Suppressor macrophage (primary cell): ENCODE results near the gene BIRC2.

Source experiments
- DNase-seq, 4 experiments: peaks; one replicate each; pipeline ENCODE4 v3.0.0-alpha.2; 2020 to 2022

BIRC2 gene

GRCh38 chr11:102402548-102402947 is 55.5 kb downstream of the BIRC2 start:
- DNase-seq: peak in 2 of 4 experiments; percentile 37 to 55

DNA sequence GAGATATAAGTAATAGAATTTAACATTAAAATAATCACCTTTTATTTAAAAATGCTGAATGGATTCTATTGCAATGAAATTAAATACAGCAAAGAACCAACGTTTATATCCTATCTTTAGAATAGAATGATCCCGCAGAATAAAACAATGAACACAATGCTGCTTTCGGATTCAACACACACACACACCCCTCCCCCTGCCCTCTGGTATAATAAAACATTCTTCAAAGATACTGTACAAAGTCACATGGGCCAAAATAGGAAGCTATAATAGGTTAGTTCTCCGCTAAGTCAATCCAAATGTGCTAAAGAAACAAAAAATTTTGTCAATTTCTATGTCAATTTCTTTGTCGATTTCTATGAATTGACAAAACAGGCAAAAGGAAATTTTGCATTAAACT is 58.5 kb downstream of the BIRC2 start:
- DNase-seq: no peak

- DNase-seq: no peak
Observed at GRCh38 chr11:102406099-102406498, 59.1 kb downstream of the BIRC2 start.

DNA sequence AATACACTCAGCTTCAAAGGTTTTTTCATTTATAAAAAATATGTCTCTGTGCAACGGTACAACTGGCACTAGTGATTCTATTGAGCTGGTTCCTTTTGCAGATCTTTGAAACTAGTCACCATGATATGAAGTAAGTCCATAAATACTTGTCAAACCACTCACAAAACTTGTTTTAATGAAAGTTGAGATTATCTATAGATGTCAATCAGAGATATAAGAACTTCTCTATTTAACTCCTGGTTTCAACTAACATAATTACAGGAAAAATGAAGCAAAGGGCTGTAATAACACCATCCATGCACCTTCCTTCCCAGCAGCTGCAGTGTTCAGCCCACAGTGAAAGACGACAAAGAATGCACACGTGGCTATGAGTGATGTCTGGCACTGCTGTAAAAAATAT is 60.9 kb downstream of the BIRC2 start:
- no peak for DNase-seq

DNA sequence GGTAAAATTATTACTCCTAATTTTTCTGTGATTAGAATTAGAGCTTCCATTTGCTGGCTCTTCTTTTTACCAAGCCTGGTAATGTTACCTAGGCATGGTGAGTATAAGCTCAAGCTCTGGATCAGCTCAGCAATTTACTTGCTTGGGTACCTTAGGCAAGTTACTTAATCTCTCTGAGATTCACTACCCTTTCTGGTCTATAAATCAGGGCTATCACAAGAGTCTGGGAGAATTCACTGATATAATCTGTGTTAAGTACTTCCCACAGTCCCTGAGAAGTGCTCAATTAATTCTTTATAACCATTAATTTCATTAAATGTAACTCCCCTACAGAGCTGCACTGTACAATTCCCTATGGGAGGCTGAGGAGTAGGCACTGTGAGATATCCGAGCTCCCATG is 61.3 kb downstream of the BIRC2 start:
- DNase-seq: no peak

GRCh38 chr11:102410382-102410784 is 63.4 kb downstream of the BIRC2 start:
- no peak for DNase-seq

GRCh38 chr11:102411142-102411541 is 64.1 kb downstream of the BIRC2 start:
- no peak for DNase-seq

DNA sequence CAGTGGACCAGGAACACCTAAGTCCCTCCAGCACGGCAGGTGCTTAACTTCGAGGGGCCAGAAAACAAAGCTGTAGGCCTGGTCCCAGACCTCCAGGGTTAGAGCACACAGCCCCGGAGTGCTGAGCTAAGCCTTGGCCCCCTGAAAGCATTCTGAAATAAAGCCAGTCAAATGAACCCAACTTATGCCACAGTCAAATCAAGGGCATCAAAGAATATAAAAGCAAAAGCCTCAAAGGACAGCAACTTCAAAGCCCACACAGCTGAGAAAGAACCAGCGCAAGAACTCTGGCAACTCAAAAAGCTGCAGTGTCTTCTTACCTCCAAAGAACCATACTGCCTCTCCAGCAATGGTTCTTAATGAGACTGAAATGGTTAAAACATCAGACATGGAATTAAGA is 66.5 kb downstream of the BIRC2 start:
- no peak for DNase-seq

DNA sequence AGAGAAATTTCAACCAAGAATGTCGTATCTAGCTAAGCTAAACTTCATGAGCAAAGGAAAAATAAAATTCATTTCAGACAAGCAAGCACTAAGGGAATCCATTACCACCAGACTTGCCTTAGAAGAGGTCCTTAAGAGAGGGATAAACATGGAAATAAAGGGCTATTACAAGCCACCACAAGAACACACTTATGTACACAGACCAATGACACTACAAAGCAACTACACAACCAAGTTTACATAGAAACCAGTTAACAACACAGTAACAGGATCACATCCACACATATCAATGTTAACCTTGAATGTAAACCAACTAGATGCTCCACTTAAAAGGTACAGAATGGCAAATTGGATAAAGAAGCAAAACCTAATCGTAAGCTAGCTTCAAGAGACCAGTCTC is 67.5 kb downstream of the BIRC2 start:
- DNase-seq: no peak

DNA sequence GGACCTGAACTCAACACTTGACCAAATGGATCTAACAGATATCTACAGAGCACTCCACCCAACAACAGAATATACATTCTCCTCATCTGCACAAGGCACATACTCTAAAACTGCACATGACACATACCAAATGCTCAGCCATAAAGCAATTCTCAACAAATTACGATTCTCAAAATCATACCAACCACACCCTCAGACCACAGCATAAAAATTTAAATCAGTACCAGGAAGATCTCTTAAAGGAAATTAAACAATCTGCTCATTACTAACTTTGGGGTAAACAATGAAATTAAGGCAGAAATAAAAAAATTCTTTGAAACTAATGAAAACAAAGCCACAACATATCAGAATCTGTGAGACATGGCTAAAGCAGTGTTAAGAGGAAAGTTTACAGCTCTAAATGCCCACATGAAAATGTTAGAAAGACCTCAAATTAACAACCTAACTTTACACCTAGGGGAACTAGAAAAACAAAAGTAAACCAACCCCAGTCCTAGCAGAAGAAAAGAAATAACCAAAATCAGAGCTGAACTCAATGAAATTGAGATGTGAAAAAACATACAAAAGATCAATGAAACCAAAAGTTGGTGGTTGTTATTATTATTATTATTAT is 68.4 kb downstream of the BIRC2 start:
- no peak for DNase-seq

- DNase-seq: no peak
Observed at GRCh38 chr11:102416976-102417375, 70.0 kb downstream of the BIRC2 start.

DNA sequence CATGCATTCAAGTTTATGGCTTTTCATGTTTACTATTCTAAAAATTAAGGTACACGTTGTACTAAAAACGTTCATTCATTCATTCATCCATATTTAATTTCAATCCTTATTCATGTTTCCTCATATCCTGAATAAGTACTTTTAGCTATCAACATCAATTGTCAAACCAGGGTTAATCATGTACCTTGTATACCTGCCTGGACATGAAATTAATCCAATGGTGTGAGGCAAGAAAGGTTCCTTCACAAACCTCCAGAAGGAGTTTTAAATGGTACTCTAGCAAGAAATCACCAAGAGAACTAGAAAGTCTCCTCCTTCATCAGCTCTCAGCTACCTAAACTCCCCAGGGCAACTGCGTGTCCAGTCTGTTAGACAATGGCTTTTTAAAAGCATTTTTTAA is 72.2 kb downstream of the BIRC2 start:
- DNase-seq: no peak

GRCh38 chr11:102420547-102420946 is 73.5 kb downstream of the BIRC2 start:
- no peak for DNase-seq

DNA sequence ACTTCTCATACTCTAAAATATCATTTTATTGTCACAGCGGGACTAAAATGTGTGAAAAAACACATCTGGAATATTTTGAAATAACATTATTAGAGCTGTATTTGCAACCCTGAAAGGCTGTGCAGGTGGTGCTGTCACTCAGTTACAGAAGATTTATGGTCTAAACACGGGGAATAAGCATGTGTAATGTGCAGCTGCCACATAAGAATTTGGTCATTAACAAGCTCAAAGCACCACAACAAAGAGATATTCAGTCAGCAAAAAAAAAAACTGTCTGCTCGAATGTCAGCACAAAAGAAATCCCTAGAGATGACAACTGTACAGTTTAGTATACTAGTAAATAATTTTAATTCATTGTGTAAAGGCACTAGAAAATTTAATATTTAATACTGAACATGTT is 74.2 kb downstream of the BIRC2 start:
- DNase-seq: no peak

DNA sequence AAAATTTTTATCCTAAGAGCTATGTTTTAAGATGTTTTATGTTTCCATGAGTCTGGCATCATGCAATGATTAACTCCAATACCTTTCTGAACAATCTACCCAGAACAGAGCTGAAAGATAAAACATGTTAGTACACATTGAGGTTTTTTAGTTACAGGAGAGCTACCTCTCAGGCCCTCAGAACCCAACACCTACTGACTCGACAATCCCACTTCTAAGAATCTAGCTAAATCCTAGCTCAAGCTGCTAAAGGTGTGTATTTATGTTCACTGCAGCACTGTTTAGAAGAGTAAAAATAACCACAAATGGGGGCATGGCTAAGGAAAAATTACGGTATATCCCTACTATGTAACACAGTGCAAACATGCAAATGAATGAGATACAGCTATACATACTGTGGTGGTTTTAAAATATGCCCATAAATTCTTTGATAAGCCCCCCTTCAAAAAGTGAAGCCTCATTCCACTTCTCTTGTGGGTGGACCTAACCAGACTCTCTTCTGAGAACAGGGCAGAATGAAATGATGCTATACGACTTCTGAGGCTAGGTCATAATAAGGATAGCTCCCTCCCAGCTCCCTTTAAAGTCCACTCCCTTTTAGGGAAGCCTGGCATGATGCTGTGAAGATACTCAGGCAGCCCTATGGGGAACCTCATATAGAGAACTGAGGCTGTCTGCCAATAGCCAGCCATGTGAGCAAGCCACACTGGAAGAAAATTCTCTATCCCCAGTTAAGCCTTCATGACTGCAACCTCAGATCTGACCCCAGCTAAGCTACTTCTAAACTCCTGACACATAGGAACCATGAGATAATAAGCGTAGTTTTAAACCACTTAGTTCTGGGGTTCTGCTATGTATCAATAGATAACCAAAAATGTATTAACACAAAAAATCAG is 76.1 kb downstream of the BIRC2 start:
- DNase-seq: peak; percentile 55 to 75 (median 70)

GRCh38 chr11:102423936-102424335 is 76.9 kb downstream of the BIRC2 start:
- no peak for DNase-seq

DNA sequence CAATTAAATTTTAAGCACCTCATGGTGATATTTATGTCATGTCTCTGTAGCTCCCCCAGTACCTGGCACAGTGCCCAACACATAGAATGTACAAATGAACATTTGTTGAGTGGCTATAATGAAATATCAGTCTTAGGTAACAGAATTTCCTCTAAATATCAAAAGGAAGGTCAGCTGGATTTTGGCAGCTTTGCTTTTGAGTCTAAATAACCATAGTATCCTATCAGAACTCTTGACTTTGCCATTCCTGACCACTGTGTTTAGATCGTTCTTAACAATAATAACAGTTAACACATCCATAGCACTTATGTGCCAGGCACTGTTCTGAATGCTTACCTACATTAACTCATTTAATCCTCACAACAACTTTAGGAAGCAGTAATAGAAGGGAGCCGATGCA is 79.0 kb downstream of the BIRC2 start:
- DNase-seq: no peak

- no peak for DNase-seq
Observed at GRCh38 chr11:102426570-102426969, 79.6 kb downstream of the BIRC2 start.

GRCh38 chr11:102427068-102427467 is 80.1 kb downstream of the BIRC2 start:
- peak; percentile 38 to 77 (median 64) for DNase-seq
